ENCODE results near the gene DSCAM. TPM values are rescaled to one million over a fixed set of nuclear protein-coding genes. Genes with fewer than 3 reads are reported as not detected.

The DSCAM gene
- total and polyA plus RNA-seq, 12 donors: under 0.01 to 0.11 (median 0.07) TPM; not detected in 5

DNA sequence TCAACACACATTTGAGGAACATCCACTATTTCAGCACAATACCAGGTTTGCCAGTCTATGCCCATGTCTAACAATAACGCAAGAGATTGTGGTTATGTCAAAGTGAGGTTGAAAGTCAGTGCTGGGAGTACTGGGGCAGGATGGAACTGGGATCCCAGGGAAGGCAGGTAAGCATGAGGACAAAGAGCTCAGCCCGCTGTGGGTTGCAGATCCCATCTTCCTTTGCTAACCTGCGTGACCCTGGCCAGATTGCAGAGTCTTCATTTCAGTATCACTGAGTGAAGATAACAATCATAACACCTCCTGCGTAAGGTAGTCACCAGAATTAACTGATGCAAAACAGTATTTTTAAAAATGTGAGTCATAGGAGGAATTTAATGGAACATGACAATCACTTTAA lies 729.7 kb downstream of the DSCAM start:
- H3K9me3 ChIP-seq (replicated peaks in 1 of 3): no peaks in the 10 kb centered on the region
- DNase-seq: no peak
- H3K27ac ChIP-seq: no peak overlapping the region
- H3K4me3 ChIP-seq: no peak overlapping the region
- intact Hi-C loops (cut with DNase I): no loop called here
- TF ChIP-seq, protein P1, sequence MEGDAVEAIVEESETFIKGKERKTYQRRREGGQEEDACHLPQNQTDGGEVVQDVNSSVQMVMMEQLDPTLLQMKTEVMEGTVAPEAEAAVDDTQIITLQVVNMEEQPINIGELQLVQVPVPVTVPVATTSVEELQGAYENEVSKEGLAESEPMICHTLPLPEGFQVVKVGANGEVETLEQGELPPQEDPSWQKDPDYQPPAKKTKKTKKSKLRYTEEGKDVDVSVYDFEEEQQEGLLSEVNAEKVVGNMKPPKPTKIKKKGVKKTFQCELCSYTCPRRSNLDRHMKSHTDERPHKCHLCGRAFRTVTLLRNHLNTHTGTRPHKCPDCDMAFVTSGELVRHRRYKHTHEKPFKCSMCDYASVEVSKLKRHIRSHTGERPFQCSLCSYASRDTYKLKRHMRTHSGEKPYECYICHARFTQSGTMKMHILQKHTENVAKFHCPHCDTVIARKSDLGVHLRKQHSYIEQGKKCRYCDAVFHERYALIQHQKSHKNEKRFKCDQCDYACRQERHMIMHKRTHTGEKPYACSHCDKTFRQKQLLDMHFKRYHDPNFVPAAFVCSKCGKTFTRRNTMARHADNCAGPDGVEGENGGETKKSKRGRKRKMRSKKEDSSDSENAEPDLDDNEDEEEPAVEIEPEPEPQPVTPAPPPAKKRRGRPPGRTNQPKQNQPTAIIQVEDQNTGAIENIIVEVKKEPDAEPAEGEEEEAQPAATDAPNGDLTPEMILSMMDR (IDR thresholded peaks at IDR 0.05): no peak
- no peak for TF ChIP-seq POLR2A (IDR thresholded peaks at IDR 0.05)
- no peaks in the 10 kb centered on the region for H3K27me3 ChIP-seq
- WGBS, 4 donors: 87 to 92% (median 90%) methylated on average over 4 of the region's 4 CpGs
- H3K36me3 ChIP-seq (replicated peaks in 1 of 2): no peaks in the 10 kb centered on the region
- H3K4me1 ChIP-seq (replicated peaks in 1 of 2): no peaks in the 10 kb centered on the region

DNA sequence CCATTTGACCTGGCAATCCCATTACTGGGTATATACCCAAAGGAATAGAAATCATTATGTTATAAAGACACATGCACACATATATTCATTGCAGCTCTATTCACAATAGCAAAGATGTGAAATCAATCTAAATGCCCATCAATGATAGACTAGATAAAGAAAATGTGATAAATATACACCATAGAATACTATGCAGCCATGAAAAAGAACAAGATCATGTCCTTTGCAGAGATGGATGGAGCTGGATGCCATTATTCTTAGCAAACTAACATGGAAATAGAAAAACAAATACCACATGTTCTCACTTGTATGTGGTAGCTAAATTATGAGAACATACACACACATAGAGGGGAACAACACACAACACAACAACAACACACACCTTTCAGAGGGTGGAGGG lies 731.2 kb downstream of the DSCAM start:
- Histone ChIP-seq H3K36me3 (replicated peaks in 1 of 2) (no peaks in the 10 kb centered on the region), H3K4me1 (replicated peaks in 1 of 2) (no peaks in the 10 kb centered on the region), H3K27ac (no peak overlapping the region), H3K4me3 (no peak overlapping the region), H3K27me3 (no peaks in the 10 kb centered on the region), H3K9me3 (replicated peaks in 1 of 3) (no peaks in the 10 kb centered on the region)
- intact Hi-C loops (cut with DNase I): no loop called here
- no peak for DNase-seq
- TF ChIP-seq, protein P1 (IDR thresholded peaks at IDR 0.05): no peak
- TF ChIP-seq POLR2A (IDR thresholded peaks at IDR 0.05): no peak

DNA sequence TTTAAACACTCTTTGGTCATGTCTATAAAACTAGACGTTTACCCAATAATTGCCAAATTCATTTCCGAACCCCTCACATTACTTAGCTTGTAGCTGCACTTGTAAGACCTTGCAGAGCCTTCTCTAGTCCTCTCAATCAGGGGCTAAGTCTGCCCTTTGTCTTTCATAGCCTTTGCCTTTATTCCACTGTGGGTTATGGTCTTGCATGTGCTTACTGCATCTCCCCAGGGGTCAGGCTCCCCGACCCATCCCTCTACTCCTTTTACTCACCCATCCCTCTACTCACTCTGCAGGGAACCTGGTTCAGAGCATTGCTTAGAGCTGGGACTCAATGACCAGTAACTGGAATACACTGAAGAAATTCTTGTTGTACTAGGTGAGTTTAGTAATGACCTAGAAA lies 744.3 kb downstream of the DSCAM start:
- Histone ChIP-seq H3K9me3 (replicated peaks in 1 of 3) (no peaks in the 10 kb centered on the region), H3K4me3 (no peak overlapping the region), H3K36me3 (replicated peaks in 1 of 2) (no peaks in the 10 kb centered on the region), H3K27me3 (no peaks in the 10 kb centered on the region), H3K27ac (no peak overlapping the region), H3K4me1 (replicated peaks in 1 of 2) (no peaks in the 10 kb centered on the region)
- intact Hi-C loops (cut with DNase I): no loop called here
- 77 to 85% (median 79%) methylated on average over 3 of the region's 3 CpGs for WGBS, 4 donors
- TF ChIP-seq POLR2A (IDR thresholded peaks at IDR 0.05): no peak
- TF ChIP-seq, protein P1 (IDR thresholded peaks at IDR 0.05): no peak
- DNase-seq: no peak

DNA sequence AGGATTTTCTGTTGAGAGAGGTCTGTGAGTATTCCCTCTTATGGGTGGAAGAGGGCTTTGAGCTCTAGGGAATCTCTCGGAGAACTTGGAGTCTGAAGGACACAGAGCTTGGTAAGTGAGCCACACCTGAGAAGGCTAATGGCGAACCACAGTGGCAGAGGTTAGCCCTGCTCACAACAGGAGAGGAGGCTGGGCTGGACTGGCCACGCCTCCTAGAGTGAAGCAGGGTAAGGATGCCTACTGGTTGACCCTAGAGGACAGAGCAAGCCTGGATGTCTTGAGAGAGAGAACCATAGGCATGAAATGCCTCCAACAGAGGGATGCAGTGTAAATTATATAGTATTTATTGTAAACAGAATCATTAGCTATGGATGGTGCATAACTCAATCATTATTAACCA lies 747.1 kb downstream of the DSCAM start:
- H3K27ac ChIP-seq: no peak overlapping the region
- H3K4me3 ChIP-seq: no peak overlapping the region
- H3K36me3 ChIP-seq (replicated peaks in 1 of 2): no peaks in the 10 kb centered on the region
- intact Hi-C loops (cut with DNase I): no loop called here
- TF ChIP-seq, protein P1 (IDR thresholded peaks at IDR 0.05): no peak
- TF ChIP-seq POLR2A (IDR thresholded peaks at IDR 0.05): no peak
- DNase-seq: no peak
- 70 to 93% (median 89%) methylated on average over 3 of the region's 3 CpGs for WGBS, 4 donors
- H3K27me3 ChIP-seq: no peaks in the 10 kb centered on the region
- no peaks in the 10 kb centered on the region for H3K9me3 ChIP-seq (replicated peaks in 1 of 3)
- no peaks in the 10 kb centered on the region for H3K4me1 ChIP-seq (replicated peaks in 1 of 2)
